H1 (cell line): Measurements from ENCODE around the gene UMAD1.

Experiments
- BACH1 ChIP-seq: IDR thresholded peaks from 2 replicates; pipeline ENCODE4 v1.6.1; 2012; ENCODE audit warnings: low read length, improper control_type of control experiment
- E2F6 ChIP-seq: IDR thresholded peaks from 2 replicates; pipeline ENCODE4 v1.6.1; 2012; ENCODE audit warnings: inconsistent platforms
- JUN ChIP-seq: IDR thresholded peaks from 2 replicates; pipeline ENCODE4 v1.6.1; 2011; ENCODE audit warnings: low read depth, mild to moderate bottlenecking, improper control_type of control experiment, low read length
- MAFK ChIP-seq: IDR thresholded peaks from 2 replicates; pipeline ENCODE4 v1.6.1; 2012; ENCODE audit warnings: low read depth, mild to moderate bottlenecking, improper control_type of control experiment, low read length
- POLR2A ChIP-seq, 2 experiments: IDR thresholded peaks; 1 replicate in 1 of 2; 2 replicates in 1 of 2; pipeline ENCODE4 v1.6.1; 2011; ENCODE audit warnings: low read depth in 2 of 2, low read length in 2 of 2, mild to moderate bottlenecking in 2 of 2; ENCODE audit errors: control extremely low read depth in 1 of 2
- SP2 ChIP-seq: IDR thresholded peaks from 2 replicates; pipeline ENCODE4 v1.6.1; 2012; ENCODE audit warnings: mild to moderate bottlenecking, low read length, inconsistent platforms
- TF ChIP-seq, protein P1 (sequence below), 3 experiments: IDR thresholded peaks; 1 replicate in 2 of 3; 2 replicates in 1 of 3; pipeline versions ENCODE4 v1.5.1 to v1.6.1; 2011; ENCODE audit warnings: low read length in 3 of 3, mild to moderate bottlenecking in 3 of 3, inconsistent platforms in 2 of 3, low read depth in 1 of 3, moderate library complexity in 1 of 3; ENCODE audit not compliant: insufficient read depth in 1 of 3; ENCODE audit errors: control extremely low read depth in 1 of 3
- TF ChIP-seq, protein P2 (sequence below): IDR thresholded peaks from 2 replicates; pipeline ENCODE4 v1.6.1; 2011; ENCODE audit warnings: low read length, improper control_type of control experiment

DNA sequence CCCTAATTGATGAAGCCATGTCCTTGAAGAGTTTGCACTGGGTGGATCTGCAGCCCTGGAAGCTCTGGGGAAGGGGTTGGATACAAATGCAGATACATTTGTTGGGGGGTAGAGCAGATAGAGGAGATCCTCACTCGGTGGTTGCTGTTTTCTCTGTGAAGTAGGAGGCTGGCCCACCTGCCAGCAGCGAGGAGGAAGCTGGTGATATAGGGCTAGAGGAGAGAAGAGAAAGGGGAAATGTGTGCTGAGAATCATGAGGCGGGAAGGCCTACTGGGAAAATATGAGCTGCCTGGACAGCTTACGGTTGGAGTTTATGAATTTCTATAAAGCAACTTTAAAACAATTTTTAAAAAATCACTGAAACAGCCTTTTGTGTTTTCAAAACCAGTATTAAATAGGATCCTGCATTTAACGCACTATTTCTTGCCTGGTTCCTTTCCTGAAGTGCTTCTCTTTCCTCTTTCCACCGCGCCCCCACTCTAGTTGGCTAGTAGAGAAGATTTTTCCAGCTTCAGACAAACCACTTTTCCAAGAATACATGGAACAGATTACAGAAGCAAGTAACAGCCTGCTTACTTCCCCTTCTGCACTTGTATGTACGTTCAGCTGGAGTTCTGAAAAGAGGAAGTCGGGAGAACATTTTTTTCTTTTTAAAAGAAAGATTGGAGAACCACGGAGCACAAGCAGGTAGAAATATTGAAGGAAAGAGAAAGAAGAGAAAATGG, 227.5 kb downstream of the UMAD1 start:
- TF ChIP-seq MAFK = no peak
- no peak for TF ChIP-seq JUN
- TF ChIP-seq, protein P1, sequence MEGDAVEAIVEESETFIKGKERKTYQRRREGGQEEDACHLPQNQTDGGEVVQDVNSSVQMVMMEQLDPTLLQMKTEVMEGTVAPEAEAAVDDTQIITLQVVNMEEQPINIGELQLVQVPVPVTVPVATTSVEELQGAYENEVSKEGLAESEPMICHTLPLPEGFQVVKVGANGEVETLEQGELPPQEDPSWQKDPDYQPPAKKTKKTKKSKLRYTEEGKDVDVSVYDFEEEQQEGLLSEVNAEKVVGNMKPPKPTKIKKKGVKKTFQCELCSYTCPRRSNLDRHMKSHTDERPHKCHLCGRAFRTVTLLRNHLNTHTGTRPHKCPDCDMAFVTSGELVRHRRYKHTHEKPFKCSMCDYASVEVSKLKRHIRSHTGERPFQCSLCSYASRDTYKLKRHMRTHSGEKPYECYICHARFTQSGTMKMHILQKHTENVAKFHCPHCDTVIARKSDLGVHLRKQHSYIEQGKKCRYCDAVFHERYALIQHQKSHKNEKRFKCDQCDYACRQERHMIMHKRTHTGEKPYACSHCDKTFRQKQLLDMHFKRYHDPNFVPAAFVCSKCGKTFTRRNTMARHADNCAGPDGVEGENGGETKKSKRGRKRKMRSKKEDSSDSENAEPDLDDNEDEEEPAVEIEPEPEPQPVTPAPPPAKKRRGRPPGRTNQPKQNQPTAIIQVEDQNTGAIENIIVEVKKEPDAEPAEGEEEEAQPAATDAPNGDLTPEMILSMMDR (IDR thresholded peaks at IDR 0.05; ENCODE audit: control extremely low read depth in 1 of 3, insufficient read depth in 1 of 3, low read depth in 1 of 3, low read length in 3 of 3) = no peak
- TF ChIP-seq, protein P2, sequence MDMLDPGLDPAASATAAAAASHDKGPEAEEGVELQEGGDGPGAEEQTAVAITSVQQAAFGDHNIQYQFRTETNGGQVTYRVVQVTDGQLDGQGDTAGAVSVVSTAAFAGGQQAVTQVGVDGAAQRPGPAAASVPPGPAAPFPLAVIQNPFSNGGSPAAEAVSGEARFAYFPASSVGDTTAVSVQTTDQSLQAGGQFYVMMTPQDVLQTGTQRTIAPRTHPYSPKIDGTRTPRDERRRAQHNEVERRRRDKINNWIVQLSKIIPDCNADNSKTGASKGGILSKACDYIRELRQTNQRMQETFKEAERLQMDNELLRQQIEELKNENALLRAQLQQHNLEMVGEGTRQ = no peak
- TF ChIP-seq BACH1 = no peak
- no peak for TF ChIP-seq POLR2A (IDR thresholded peaks at IDR 0.05; ENCODE audit: control extremely low read depth in 1 of 2, low read depth in 2 of 2, low read length in 2 of 2)
- no peak for TF ChIP-seq SP2
- TF ChIP-seq E2F6 = no peak
